Neural progenitor cell (in vitro differentiated cells): ENCODE results near the gene PPP1R3G.

Source experiments
- EZH2 ChIP-seq: fragments of 200-600 bp; sonication (generic); IDR thresholded peaks from 2 replicates; pipeline ENCODE4 v1.6.1; 2017; ENCODE audit warnings: antibody characterized with exemption, mild to moderate bottlenecking, moderate library complexity
- TF ChIP-seq, protein P1 (sequence below): fragments of 200-600 bp; sonication (generic); IDR thresholded peaks from 2 replicates; pipeline ENCODE4 v1.5.1; 2017; ENCODE audit warnings: antibody characterized with exemption, mild to moderate bottlenecking

DNA sequence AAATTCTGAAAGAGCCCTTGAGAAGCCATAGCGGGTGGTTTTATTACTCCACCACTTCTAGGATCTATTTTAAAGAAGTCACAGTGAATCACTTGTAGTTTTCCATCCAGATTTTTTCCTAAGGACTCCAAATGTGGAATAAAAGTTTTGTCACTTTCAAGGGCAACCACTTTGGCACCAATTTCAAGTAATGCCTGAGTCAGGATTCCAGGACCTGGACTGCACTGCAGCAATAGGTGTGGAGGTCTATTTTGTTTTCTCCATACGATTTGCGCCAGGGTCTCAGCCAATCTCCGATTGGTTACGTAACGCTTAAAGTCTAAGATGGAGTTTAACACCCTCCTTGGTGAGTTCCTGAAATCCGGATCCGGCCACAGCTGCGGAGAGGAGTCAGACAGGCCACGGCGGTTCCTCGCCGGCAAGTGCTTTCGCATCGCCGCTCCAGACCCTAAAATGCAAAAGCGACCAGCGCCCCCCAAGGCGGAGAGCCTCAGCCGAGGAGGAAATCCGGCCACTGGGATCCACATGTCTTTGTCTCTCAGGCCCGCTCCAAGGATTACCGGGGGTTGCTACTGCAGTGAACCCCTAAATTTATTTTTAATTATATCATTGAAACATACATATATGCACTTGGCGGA lies 18.6 kb upstream of the PPP1R3G start:
- TF ChIP-seq, protein P1, sequence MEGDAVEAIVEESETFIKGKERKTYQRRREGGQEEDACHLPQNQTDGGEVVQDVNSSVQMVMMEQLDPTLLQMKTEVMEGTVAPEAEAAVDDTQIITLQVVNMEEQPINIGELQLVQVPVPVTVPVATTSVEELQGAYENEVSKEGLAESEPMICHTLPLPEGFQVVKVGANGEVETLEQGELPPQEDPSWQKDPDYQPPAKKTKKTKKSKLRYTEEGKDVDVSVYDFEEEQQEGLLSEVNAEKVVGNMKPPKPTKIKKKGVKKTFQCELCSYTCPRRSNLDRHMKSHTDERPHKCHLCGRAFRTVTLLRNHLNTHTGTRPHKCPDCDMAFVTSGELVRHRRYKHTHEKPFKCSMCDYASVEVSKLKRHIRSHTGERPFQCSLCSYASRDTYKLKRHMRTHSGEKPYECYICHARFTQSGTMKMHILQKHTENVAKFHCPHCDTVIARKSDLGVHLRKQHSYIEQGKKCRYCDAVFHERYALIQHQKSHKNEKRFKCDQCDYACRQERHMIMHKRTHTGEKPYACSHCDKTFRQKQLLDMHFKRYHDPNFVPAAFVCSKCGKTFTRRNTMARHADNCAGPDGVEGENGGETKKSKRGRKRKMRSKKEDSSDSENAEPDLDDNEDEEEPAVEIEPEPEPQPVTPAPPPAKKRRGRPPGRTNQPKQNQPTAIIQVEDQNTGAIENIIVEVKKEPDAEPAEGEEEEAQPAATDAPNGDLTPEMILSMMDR = no peak
- TF ChIP-seq EZH2 = no peak
